NCI-H1417 treated with DMSO at 0.1 percent for 48 hours (cell line): ENCODE results near the gene GMDS.
"Not testable (repeated sequence)": the region's sequence is repeated elsewhere in the genome, so short reads cannot be mapped to it uniquely, and the experiment has no call there.

ENCODE experiments used
- DNase-seq: peaks from one replicate; lab custom pipeline; 2025; lab: John Stamatoyannopoulos, UW

The GMDS gene

DNA sequence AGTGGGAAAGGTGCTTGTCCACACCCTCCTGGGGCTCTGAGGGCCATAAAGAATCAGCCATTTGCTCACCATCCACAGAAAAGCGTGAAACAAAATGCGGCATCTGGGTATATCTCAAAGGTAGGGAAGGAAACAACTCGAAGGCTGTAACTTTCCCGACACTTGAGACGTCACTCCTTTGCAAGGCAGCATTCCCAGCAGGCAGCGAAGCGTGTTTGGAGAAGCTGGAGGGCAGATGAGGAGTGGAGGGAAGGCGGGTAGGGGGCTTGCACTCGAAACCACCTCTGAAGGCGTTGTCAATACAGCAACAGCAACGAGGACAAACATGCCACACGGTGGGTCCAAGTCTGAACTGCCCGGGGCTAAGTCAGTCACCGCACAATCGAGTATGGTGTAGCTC, 537.3 kb downstream of the GMDS start:
- DNase-seq: no peak

DNA sequence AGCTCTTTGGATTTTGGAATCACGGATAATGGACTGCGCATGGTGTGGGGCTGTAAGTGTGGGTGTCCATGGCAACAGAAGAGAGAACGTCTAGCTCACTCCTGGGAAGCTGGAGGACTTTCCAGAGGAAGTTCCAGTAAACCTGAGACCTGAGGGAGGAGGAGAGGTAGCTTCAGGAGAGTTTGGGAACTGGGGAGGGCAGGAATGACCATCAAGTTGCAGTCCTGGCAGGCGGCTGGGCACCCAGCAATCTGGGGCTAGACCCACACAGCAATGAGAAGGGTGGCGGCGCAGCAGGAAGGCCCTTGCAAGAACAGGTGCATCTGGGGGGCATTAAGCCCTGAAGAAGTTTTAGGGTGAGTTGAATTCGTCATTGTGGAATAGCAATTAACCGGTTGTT, 539.8 kb downstream of the GMDS start:
- DNase-seq: no peak

DNA sequence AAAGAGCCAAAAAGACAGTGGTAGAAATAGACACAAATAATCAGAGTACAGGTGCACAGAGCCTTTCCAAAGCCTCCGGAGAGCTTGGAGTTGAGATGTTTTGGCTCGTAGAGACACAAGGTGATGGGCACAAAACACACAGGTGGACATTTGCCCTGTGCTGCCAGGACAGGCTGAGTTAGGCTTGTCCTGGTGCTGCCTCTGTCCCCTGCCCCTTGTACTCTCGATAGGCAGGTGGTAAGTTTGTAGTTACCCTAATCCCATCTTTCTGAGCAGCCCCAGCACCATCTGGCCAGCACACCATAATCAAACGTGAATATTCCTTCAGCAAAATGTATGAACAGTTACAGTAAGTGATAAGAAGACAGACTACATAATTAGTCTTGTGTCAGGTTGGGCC, 540.2 kb downstream of the GMDS start:
- no peak for DNase-seq

DNA sequence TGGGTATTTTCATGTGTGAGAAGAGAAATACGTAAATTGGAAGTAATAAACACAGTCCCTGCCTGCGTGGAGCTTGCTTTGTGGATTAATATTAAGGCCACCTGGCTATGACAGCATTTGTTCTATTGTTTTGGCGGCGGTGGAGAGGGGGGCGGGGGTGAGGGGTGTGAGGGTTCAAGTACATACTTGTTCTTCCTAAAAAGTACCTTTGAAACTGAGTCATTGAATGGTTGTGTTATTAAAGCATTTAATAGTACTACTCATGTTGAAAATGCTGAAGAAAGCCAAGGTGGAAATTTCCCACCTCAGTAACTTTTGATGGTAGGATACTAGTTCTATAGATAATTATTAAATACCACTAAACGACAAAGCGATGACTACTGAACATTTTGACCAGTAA, 540.7 kb downstream of the GMDS start:
- DNase-seq: no peak

DNA sequence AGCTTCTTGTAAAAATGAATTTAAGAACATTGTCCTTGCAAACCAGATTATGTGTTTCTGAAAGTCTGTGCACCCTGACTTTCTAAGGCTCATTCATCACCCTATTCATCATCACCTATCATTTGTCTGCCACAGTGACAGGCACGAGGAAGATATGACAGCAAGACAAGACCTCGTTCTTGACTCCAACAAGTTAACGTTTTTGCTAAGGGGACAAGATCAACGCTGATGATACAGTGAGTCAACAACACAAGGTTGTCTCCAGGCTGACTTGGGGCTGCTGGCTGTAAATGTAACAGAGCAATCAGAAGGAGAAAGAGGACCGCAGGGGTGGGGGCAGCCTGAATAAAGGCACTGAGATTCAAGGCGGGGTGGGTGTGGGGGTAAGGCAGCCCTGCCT, 541.5 kb downstream of the GMDS start:
- DNase-seq: no peak

DNA sequence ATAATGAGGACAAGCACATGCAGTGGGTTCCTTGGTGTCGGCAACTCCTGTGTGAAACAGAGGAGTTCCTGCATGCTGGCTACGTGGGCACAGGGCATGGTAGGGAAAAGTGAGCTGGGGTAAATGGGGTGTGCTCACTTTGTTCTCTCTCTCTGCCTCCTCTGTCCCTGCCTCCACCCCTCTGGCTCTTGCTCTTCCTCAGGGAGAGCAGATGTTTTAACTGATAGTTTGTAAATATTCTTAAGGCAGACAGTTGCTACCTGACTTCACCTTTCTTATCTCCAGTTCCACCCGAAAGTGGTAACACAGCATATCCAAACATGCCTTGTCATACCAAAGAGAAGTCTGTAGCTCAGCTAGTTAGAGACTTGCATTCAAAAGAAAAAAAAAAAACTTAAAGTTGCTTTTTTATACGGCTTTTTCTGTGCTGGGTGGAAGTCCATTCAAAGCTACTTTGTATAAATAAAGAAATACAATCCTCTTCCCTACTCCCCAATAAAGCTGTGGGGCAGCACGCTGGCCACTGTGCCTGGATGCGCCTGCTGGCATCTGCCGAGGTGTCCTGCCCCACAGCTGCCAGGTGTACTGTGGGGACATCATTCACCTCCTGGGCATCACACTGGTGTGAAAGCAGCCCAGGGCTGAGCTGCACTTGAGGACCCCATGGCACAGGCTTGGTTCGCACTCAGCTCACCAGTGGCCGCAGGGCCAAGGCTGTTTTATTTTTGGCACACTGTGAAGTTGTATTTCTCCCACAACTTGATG, 542.1 kb downstream of the GMDS start:
- DNase-seq: no peak

DNA sequence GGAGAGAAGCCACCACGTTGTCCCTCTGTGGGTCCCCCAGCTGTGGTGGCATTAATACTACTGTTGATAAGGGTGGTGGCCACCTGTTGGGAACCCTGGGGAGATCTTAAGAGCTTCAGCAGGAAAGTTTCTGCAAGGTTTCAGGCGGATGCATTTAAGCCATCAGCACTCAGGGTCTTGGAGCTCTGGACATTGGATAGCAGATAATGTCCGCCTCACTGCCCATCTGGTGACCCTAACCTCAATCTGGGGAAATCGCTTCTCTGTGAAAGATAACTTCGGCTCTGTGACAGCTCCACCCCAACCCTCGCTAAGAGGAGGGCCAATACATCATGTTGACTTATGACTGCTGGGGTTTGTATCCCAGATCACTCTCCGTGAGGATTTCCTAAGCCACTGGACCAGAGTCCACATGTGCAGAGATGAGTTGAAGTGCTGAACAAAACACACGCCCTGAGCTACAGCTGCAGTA, 542.8 kb downstream of the GMDS start:
- no peak for DNase-seq

DNA sequence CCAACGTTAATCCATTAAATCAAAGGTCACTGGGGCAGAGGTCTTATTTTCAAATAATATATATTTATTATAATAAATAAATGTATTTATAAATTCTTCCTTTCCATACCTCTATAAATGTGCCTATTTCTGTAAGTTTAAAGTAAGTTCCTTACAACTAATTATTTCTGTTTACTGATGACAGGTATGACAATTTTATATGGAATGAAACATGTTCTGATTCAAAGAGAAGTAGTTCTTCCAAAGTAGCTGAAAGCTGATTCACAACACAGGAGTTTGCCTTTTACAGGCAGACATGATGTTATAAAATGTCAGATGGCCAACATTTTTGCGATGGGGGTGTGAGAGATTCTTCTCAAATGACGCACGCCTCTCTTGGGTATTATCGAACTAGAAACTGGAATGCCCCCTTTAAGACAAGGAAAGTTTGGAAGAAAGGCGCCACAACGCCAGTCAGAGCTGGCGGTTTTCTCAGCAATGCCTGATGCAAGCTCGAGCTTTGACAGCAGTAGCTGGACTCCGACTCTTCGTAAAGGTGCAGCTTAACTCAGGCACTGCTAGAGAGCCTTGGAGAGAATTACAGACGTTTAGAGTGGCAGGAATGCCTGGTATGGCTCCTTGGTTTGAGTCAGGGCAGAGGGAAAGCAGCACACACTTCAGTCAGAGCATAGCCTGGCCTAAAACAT, 543.6 kb downstream of the GMDS start:
- no peak for DNase-seq

DNA sequence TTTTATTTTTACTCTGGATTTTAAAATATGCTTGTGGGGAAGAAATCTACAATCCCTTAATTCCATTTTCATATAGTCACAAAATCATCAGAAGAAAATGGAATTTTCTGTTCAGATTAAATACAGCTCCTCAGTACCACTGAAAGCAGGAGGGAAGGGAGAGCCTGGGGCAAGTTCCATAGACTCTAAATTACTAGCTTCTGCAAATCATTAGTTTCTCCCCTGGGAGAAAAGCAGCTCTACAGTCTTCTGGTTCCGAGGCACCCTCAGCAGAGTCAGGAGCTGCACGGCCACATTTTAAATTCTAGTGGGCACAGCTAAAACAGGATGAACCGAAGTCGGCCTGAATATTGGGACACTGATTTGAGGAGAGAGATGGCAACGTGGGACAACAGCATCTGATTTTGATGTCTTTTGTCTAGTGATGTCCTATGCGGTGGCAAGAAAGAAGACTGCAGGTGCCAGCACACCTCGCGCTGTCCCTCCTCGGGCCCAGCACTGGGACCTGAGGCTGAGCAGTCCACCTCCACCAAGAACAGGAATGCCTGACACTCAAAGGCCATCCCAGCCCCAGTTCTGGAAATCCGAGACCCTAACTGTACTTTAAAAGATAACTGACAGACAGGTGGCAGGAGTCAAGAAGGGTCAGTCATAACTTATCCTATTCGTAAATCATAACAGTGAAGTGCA, 545.0 kb downstream of the GMDS start:
- no peak for DNase-seq

DNA sequence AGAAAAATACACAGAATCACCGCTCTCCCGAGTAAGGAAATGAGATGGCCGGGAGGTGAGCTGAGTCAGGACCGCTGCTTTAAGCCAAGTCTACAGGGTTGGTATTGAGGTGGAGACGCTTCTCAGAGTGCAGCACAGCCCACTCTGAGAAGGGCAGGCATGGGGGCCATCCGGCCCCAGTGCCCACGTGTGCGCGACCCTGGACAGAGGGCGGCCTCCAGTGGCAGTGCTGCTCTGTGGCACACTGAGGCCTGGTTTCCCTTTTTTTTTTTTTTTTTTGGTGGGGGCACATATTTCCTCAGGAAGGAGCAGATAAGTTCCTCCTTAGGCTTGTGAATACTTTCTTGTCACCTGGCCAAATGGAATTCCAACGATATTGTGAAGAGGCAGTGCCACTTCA, 546.9 kb downstream of the GMDS start:
- no peak for DNase-seq

DNA sequence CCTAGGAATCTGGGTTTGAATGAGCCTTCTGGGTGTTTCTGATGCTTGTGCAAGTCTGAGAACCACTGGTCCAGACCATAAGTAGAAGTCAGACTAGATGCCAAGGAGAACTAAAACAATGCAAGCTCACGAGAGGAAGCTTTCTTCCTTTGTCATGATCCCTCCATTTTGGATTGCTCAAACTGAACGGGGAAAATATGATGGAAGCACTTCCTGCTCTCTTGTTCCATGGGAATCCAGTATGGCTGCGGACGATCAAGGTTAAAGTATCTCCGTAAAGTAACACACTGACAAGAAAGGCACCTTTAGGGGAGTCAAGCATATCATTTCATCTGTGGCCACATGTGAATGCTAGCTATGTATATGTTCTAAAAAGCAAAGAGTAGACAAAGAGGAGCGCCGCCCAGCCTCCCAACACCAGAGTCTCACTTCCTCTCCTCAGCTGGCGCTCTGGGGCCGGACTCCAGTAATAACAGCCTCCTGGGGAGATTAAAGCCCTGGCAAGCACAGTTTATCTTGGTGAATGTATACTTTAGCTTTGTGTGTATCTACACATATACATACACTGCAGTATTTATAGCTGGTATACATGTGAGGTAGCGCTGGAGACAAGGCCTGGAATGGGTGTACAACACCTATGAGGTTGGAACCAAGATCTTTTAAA, 547.6 kb downstream of the GMDS start:
- DNase-seq: no peak

DNA sequence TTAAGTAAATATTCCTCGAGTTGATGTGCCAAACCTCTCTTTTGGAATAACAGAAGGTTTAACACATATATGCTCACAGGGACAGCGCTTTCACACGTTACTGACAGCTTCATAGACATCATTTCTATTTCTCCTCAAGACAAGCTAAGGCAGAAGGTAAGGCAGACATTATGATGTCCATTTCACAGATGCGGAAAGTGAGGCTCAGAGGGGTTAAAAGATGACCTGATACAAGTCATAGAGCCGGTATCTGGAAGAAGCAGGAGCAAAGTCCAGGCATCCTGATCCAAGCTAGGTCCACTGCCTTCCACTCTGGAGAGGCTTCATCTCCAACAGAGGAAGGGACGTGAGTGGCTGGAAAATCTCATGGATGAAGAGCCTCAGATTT, 548.9 kb downstream of the GMDS start:
- no peak for DNase-seq

DNA sequence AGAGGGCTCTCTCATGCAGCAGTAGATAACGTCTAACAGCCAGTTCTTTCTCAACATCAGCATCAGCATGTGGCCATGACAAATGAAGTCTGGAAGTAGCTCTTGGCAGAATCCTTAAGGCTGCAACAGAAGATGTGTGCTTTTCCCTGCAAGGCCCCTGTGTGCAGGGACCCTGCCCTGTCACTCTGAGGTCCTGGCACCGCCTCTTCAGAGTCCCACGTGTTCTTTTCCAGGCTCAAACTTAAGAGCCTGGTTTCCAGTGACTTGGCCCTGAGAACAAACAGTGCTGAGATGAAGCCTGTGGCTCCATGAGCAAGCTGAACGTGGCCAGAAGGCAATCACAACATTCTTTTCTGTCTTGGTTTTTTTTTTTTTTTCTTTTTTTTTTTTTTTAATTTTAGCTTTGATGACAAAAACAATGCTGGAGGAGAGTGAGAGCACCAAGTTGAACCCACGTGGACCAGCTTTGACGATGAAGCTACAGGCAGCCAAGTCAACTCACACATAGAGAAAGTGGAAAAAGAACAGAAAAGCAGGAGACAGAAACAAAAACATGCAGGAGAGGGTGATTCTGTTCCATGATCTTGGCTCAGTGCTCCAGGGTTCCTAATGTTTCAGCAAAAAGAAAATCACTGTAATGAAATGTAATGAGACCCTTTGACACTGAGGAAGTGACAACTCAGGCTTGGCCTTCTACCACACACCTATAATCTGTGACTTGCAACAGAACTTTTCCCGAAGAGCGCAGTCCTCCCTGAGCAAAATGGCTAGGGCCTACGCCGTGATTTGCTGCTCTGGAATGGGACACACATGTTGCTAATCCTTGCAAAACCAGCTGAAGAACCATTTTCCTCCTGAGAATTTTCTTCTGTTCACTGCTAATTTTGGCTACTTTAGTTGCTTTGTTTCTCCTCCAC, 549.6 kb downstream of the GMDS start:
- no peak for DNase-seq

DNA sequence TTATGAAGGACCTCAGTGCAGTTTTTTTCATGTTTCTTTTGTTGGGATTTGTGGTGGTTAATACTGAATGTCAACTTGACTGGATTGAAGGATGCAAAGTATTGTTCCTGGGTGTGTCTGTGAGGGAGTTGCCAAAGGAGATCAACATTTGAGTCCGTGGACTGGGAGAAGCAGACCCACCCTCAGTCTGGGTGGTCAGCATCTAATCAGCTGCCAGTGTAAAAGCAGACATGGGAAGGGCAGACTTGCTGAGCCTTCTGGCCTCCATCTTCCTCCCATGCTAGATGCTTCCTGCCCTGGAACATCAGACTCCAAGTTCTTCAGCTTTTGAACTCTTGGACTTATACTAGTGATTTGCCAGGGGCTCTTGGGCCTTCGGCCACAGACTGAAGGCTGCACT, 553.6 kb downstream of the GMDS start:
- DNase-seq: not testable (repeated sequence)

DNA sequence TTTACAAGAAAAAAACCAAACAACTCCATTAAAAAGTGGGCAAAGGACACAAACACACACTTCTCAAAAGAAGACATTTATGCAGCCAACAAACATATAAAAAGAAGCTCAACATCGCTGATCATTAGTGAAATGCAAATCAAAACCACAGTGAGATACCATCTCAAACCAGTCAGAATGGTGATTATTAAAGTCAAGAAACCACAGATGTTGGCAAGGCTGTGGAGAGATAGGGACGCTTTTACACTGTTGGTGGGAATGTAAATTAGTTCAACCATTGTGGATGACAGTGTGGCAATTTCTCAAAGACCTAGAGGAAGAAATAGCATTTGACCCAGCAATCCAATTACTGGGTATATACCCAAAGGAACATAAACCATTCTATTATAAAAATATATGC, 554.7 kb downstream of the GMDS start:
- DNase-seq: not testable (repeated sequence)

DNA sequence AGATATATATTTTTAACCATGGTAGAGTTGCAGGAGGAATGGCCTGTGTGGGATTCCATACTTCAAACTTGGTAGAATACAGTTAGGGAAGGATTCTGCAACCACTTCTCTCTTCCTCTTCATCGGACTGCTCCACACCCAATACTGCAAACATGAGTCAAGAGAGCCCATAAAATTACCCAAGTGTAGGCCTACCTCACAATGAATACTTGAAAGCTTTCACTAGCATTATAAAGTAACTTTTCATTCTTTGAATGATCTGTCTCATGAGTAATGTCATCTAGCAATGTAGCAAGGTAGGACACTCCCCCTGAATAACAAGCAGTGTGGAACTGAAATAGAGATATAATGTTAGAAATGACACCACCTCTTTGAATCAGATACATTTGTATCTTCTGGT, 556.3 kb downstream of the GMDS start:
- DNase-seq: no peak

DNA sequence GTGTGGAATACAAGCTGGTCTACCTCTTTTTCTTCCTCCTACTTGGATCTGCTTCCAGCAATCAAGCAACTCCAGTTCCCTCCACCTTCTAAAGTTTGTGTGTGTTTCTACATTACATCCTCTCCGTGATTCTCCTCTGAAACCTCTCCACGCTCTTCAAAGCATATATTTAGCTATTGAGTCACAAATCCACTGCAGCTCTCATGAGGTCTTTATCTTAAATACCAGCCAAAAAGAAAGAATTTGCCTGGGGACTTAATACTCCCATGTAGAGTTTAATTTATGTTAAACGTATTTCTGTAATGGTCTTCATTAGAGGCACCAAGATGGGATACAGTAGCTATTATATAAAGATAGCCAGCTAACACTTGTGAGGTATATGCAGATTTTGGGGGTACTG, 557.0 kb downstream of the GMDS start:
- no peak for DNase-seq

DNA sequence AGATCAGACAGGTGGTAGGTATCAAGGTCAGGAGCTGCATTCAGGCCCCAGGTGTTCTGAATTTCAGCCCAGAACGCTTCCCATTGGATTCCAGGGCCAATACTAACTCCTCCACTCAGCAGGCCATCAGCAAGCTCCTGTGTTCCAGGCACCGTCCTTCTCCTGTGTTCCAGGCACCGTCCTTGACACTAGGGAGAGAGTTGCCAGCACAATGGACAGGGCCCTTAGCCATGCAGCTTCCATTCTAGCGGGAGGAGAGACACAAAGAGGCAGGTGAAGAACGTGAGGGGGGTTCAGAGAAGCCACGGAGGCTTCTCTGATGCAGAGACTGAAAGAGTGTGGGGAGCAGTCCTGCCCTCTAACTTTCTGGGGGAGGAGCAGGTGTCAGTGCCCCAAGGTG, 558.0 kb downstream of the GMDS start:
- no peak for DNase-seq

DNA sequence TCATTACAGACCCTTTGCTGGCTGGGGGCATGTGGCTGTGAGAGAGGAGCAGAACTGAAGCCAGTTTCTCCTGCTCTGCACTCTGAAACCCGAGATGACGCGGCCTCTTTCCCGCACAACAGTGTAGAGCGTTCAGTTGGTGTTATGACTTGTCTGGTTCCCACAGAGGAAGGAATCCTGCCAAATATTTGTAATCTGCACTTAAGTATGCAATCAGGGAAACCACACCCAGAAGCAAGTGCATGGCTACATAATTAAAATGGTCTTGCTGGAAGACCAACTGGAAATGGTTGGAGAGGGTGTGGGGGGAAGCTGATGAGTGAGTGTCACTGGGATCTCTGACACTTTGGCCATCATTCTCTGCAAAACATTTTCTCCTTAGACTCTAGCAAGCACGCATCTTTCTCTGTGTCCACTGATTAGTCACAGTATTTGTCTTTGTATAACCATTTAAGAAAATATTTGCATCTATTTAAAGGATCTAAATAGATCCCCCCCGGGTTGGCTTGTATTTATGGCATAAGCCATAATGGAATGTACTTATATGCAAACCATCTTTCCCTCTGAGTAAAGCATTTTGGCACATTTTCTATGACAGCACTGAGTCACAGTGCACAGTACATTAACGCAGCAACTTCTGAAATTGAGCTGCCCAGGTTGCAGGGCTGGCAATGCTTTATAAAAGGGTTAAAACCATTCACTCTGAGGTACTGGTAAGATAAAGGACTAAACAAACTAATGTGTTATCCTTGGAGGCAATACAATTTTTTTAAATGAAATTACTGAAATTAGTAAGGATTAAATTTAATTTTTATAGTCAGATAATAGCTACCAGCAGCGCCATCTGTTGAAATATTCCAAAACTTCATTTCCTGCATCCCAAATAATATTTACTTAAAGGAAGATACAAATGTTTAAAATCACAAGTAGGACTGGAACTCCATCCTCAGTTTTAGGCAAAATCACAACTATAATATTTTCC, 559.0 kb downstream of the GMDS start:
- no peak for DNase-seq

DNA sequence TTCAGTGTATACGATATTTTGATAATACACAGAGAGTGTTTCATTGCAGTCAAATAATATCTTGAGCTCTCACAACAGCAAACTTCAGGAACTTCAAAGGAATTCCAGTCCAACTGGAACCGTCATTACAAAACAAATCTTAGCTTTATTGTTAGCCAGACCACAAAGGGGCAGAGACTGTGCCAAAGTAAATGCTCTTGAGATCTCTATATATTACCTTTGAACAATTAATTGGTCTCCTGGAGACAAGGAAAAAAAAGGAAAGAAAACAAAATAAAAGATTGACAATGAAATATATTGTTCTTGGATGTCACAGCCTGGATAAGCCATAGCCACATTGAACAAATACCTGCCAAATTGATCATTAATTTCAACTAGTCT, 565.7 kb downstream of the GMDS start:
- DNase-seq: no peak
